Erythroblast (primary cell): ENCODE results near the gene TNFRSF13B.

Source experiments
- GATA1 ChIP-seq: IDR thresholded peaks from 2 replicates; pipeline ENCODE4 v1.6.1; 2011; ENCODE audit warnings: low read depth, mild to moderate bottlenecking, control low read depth, low read length, moderate library complexity
- POLR2A ChIP-seq: IDR thresholded peaks from 2 replicates; pipeline ENCODE4 v1.6.1; 2011; ENCODE audit warnings: mild to moderate bottlenecking, low read length

DNA sequence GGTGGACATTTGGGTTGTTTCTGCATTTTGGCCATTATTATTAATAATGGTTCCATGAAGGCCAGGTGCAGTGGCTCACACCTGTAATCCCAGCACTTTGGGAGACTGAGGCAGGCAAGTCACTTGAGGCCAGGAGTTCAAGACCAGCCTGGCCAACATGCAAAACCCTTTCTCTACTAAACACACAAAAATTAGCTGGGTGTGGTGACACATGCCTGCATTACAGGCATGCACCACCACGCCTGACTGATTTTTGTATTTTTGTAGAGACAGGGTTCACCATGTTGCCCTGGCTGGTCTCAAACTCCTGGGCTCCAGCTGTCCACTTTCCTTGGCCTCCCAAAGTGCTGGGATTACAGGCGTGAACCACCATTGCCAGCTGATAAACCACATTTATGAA is 58.5 kb downstream of the TNFRSF13B start:
- TF ChIP-seq POLR2A: no peak
- no peak for TF ChIP-seq GATA1
